ENCODE measurements around the gene ATP8A2. TPM values are rescaled to one million over a fixed set of nuclear protein-coding genes. Genes with fewer than 3 reads are reported as not detected.

The ATP8A2 gene
- total RNA-seq, 2 experiments from 2014 or later, result not detected

DNA sequence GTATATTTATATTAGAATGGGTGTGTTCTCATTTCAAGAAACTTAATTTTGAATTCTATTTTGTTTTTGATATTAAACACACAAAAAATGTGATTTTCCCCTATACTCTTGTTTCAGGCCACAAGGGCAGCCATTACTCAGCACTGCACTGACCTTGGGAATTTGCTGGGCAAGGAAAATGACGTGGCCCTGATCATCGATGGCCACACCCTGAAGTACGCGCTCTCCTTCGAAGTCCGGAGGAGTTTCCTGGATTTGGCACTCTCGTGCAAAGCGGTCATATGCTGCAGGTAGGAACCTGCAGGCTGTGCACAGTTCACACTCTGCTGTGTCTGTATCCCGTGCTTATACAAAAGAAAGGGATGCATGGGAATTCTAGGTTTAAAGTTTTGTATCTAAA is 327.3 kb downstream of the ATP8A2 start:
- BruUV-seq (replicated peaks), result no TSS peak
- no peaks in the 10 kb centered on the region for H3K9me2 ChIP-seq (ENCODE audit: insufficient read depth, low read length)

GRCh38 chr13:25699600-25699999 is 327.8 kb downstream of the ATP8A2 start:
- TF ChIP-seq EZH2phosphoT487 (IDR thresholded peaks at IDR 0.05; ENCODE audit: borderline replicate concordance, low read depth, low read length), result no peak
- TF ChIP-seq, protein P1, sequence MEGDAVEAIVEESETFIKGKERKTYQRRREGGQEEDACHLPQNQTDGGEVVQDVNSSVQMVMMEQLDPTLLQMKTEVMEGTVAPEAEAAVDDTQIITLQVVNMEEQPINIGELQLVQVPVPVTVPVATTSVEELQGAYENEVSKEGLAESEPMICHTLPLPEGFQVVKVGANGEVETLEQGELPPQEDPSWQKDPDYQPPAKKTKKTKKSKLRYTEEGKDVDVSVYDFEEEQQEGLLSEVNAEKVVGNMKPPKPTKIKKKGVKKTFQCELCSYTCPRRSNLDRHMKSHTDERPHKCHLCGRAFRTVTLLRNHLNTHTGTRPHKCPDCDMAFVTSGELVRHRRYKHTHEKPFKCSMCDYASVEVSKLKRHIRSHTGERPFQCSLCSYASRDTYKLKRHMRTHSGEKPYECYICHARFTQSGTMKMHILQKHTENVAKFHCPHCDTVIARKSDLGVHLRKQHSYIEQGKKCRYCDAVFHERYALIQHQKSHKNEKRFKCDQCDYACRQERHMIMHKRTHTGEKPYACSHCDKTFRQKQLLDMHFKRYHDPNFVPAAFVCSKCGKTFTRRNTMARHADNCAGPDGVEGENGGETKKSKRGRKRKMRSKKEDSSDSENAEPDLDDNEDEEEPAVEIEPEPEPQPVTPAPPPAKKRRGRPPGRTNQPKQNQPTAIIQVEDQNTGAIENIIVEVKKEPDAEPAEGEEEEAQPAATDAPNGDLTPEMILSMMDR (conservative IDR thresholded peaks at IDR 0.05; ENCODE audit: low read length), result no peak
- Histone ChIP-seq H3K4me2 (ENCODE audit: low read length) (no peak overlapping the region), H4K20me1 (ENCODE audit: insufficient read depth, low read length) (no peaks in the 10 kb centered on the region), H3K36me3 (ENCODE audit: insufficient read depth, low read length) (no peaks in the 10 kb centered on the region), H2AFZ (ENCODE audit: low read length) (no peak overlapping the region), H3K9me3 (ENCODE audit: low read length) (no peaks in the 10 kb centered on the region), H3K9me2 (ENCODE audit: insufficient read depth, low read length) (no peaks in the 10 kb centered on the region), H3K27ac (ENCODE audit: low read depth, low read length, poor library complexity, severe bottlenecking) (no peak overlapping the region), H3K4me1 (ENCODE audit: insufficient read depth, low read length, poor library complexity, severe bottlenecking) (no peaks in the 10 kb centered on the region), H3K4me3 (ENCODE audit: low read depth, low read length, poor library complexity, severe bottlenecking) (no peak overlapping the region), H3K79me2 (ENCODE audit: insufficient read depth, low read depth, low read length) (no peaks in the 10 kb centered on the region)
- intact Hi-C loops (cut with micrococcal nuclease; ENCODE audit: unreplicated experiment), result no loop called here
- CTCF ChIA-PET (ENCODE audit: unreplicated experiment), result no interaction called here
- no peak for DNase-seq (ENCODE audit: low spot score)
- BruUV-seq (replicated peaks), result no TSS peak
- POLR2A ChIA-PET, result no interaction called here

More for the DNA sequence above, 327.3 kb downstream of the ATP8A2 start:
- Histone ChIP-seq H3K36me3 (ENCODE audit: insufficient read depth, low read length) (no peaks in the 10 kb centered on the region), H3K4me2 (ENCODE audit: low read length) (no peak overlapping the region), H2AFZ (ENCODE audit: low read length) (no peak overlapping the region), H3K27ac (ENCODE audit: low read depth, low read length, poor library complexity, severe bottlenecking) (no peak overlapping the region), H3K79me2 (ENCODE audit: insufficient read depth, low read depth, low read length) (no peaks in the 10 kb centered on the region), H3K4me1 (ENCODE audit: insufficient read depth, low read length, poor library complexity, severe bottlenecking) (no peaks in the 10 kb centered on the region), H3K9me3 (ENCODE audit: low read length) (no peaks in the 10 kb centered on the region), H3K4me3 (ENCODE audit: low read depth, low read length, poor library complexity, severe bottlenecking) (no peak overlapping the region), H4K20me1 (ENCODE audit: insufficient read depth, low read length) (no peaks in the 10 kb centered on the region)
- CTCF ChIA-PET (ENCODE audit: unreplicated experiment), result no interaction called here
- intact Hi-C loops (cut with micrococcal nuclease; ENCODE audit: unreplicated experiment), result no loop called here
- TF ChIP-seq, protein P1 (conservative IDR thresholded peaks at IDR 0.05; ENCODE audit: low read length), result no peak
- no peak for TF ChIP-seq EZH2phosphoT487 (IDR thresholded peaks at IDR 0.05; ENCODE audit: borderline replicate concordance, low read depth, low read length)
- DNase-seq (ENCODE audit: low spot score), result no peak
- POLR2A ChIA-PET, result no interaction called here

- TF ChIP-seq, protein P1 (conservative IDR thresholded peaks at IDR 0.05; ENCODE audit: low read length), result no peak
- TF ChIP-seq EZH2phosphoT487 (IDR thresholded peaks at IDR 0.05; ENCODE audit: borderline replicate concordance, low read depth, low read length), result no peak
- no peaks in the 10 kb centered on the region for H3K36me3 ChIP-seq (ENCODE audit: insufficient read depth, low read length)
- no peak overlapping the region for H3K4me3 ChIP-seq (ENCODE audit: low read depth, low read length, poor library complexity, severe bottlenecking)
- intact Hi-C loops (cut with micrococcal nuclease; ENCODE audit: unreplicated experiment), result no loop called here
- H3K4me1 ChIP-seq (ENCODE audit: insufficient read depth, low read length, poor library complexity, severe bottlenecking), result no peaks in the 10 kb centered on the region
- no peaks in the 10 kb centered on the region for H3K9me2 ChIP-seq (ENCODE audit: insufficient read depth, low read length)
- H2AFZ ChIP-seq (ENCODE audit: low read length), result no peak overlapping the region
- no peaks in the 10 kb centered on the region for H4K20me1 ChIP-seq (ENCODE audit: insufficient read depth, low read length)
- H3K79me2 ChIP-seq (ENCODE audit: insufficient read depth, low read depth, low read length), result no peaks in the 10 kb centered on the region
- DNase-seq (ENCODE audit: low spot score), result no peak
- ChIA-PET POLR2A (no interaction called here), CTCF (ENCODE audit: unreplicated experiment) (no interaction called here)
- no TSS peak for BruUV-seq (replicated peaks)
- no peaks in the 10 kb centered on the region for H3K9me3 ChIP-seq (ENCODE audit: low read length)
- H3K27ac ChIP-seq (ENCODE audit: low read depth, low read length, poor library complexity, severe bottlenecking), result no peak overlapping the region
- no peak overlapping the region for H3K4me2 ChIP-seq (ENCODE audit: low read length)
These were observed 329.5 kb downstream of the ATP8A2 start for GRCh38 chr13:25701304-25701703.

Measured in OCI-LY7 (cell line).